BLaER1 (cell line): Measurements from ENCODE around the gene FTCD.

Source experiments
- H3K27ac ChIP-seq: shearing (Covaris generic); formaldehyde crosslinking; 2 replicates; pipeline ENCODE4 v1.8.1; 2022
- H3K27me3 ChIP-seq: shearing (Covaris generic); formaldehyde crosslinking; 2 replicates; pipeline ENCODE4 v1.8.1; 2022
- H3K36me3 ChIP-seq: shearing (Covaris generic); formaldehyde crosslinking; 2 replicates; pipeline ENCODE4 v1.8.1; 2022
- H3K4me1 ChIP-seq: shearing (Covaris generic); formaldehyde crosslinking; 2 replicates; pipeline ENCODE4 v1.8.1; 2022
- H3K4me2 ChIP-seq: shearing (Covaris generic); formaldehyde crosslinking; 2 replicates; pipeline ENCODE4 v1.8.1; 2022
- H3K4me3 ChIP-seq: shearing (Covaris generic); formaldehyde crosslinking; 2 replicates; pipeline ENCODE4 v1.8.1; 2022
- H3K9ac ChIP-seq: shearing (Covaris generic); formaldehyde crosslinking; 2 replicates; pipeline ENCODE4 v1.8.1; 2022
- H3K9me3 ChIP-seq: shearing (Covaris generic); formaldehyde crosslinking; 2 replicates; pipeline ENCODE4 v1.8.1; 2022
- H4K20me1 ChIP-seq: shearing (Covaris generic); formaldehyde crosslinking; 2 replicates; pipeline ENCODE4 v1.8.1; 2022
- Cebpa-rat ChIP-seq: shearing (Covaris generic); IDR thresholded peaks from 2 replicates; pipeline ENCODE4 v1.8.1; 2022

Gene FTCD

DNA sequence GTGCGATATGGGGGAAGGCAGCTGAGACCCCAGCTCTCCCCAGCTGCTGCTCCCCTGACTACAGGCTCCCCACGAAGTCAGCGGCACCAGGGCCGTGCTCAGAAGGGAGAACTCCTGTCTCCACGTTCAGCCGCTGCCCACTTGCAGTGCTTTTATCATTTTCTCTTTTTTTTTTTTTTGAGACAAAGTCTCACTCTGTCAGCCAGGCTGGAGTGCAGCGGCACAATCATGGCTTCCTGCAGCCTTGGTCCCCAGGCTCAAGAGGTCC lies 933 bp upstream of the FTCD start:
- no peak overlapping the region for H3K27ac ChIP-seq
- no peaks in the 10 kb centered on the region for H3K4me1 ChIP-seq
- H4K20me1 ChIP-seq = no peaks in the 10 kb centered on the region
- no peak for TF ChIP-seq Cebpa-rat
- H3K36me3 ChIP-seq = peaks cover 4% of the 10 kb centered on the region
- H3K27me3 ChIP-seq = no peaks in the 10 kb centered on the region
- no peak overlapping the region for H3K9ac ChIP-seq
- H3K4me3 ChIP-seq = no peak overlapping the region
- no peak overlapping the region for H3K4me2 ChIP-seq
- peaks cover 4% of the 10 kb centered on the region for H3K9me3 ChIP-seq

GRCh38 chr21:46154955-46155513 lies 345 bp downstream of the FTCD start:
- Histone ChIP-seq H3K4me2 (no peak overlapping the region), H3K4me1 (no peaks in the 10 kb centered on the region), H3K27ac (no peak overlapping the region), H3K36me3 (no peaks in the 10 kb centered on the region), H3K9ac (no peak overlapping the region), H4K20me1 (no peaks in the 10 kb centered on the region), H3K4me3 (no peak overlapping the region), H3K27me3 (no peaks in the 10 kb centered on the region), H3K9me3 (no peaks in the 10 kb centered on the region)
- no peak for TF ChIP-seq Cebpa-rat

DNA sequence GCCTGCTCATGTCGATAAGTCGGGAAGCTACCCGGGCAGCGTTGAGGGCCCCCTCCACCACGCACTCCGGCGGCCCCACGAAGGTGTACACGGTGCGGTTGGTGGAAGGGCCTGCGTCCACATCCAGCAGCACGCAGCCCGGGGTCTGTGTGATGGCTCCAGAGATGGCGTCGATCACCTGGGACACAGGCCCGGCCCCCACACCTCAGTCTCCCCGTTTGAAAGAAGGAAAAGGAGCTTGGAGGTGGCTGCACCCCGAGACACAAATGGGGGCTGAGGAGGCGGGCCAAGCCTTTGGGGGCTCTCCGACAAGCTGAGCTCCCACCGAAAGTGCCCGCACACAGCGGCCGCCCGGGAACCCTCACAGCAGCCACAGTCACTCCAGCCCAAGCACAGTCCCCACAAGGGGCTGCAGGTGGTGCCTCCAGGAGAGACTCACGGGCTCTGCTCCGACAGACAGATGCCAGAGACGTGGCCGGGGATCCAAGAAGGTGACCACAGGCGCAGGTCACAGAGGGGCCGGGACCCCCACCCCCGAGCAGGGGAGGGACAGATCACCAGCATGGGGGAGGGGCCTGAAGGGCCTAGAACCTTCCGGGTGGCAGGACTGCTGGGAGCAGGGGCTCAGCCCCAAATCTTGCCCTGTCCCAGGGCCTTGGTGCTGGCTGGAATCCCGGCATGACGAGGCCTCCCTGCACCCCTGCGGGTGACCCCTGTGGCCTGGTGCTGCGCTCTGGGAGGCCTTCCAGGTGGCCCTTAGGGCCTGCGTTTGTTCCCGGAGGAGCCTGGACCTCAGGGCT lies 1.0 kb downstream of the FTCD start:
- H3K4me1 ChIP-seq = no peaks in the 10 kb centered on the region
- H3K4me3 ChIP-seq = no peak overlapping the region
- no peaks in the 10 kb centered on the region for H3K36me3 ChIP-seq
- H4K20me1 ChIP-seq = no peaks in the 10 kb centered on the region
- H3K9ac ChIP-seq = no peak overlapping the region
- no peak overlapping the region for H3K4me2 ChIP-seq
- no peak overlapping the region for H3K27ac ChIP-seq
- TF ChIP-seq Cebpa-rat = no peak
- H3K27me3 ChIP-seq = no peaks in the 10 kb centered on the region
- no peaks in the 10 kb centered on the region for H3K9me3 ChIP-seq

GRCh38 chr21:46153247-46154154 lies 1.9 kb downstream of the FTCD start:
- no peaks in the 10 kb centered on the region for H3K36me3 ChIP-seq
- no peak overlapping the region for H3K27ac ChIP-seq
- no peaks in the 10 kb centered on the region for H3K4me1 ChIP-seq
- H3K4me3 ChIP-seq = no peak overlapping the region
- TF ChIP-seq Cebpa-rat = no peak
- H4K20me1 ChIP-seq = no peaks in the 10 kb centered on the region
- no peaks in the 10 kb centered on the region for H3K27me3 ChIP-seq
- no peak overlapping the region for H3K4me2 ChIP-seq
- H3K9ac ChIP-seq = no peak overlapping the region
- H3K9me3 ChIP-seq = no peaks in the 10 kb centered on the region

DNA sequence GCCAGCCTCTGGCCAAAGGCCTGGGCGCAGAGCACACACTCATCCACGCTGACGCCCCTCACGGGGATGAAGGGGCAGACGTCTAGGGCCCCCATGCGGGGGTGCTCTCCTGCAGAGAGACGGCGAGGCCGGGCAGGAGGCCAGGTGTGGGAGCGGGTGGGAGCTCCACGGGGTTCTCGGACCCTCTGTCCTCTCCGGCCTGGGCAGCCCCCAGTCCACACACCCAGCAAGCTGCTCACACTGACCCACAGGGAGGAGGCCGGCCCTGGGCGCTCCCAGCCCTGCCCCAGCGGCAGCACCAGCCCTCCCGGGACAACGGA lies 2.5 kb downstream of the FTCD start:
- Histone ChIP-seq H3K27me3 (no peaks in the 10 kb centered on the region), H3K36me3 (no peaks in the 10 kb centered on the region), H3K27ac (no peak overlapping the region)

GRCh38 chr21:46151989-46152926 lies 3.1 kb downstream of the FTCD start:
- Histone ChIP-seq H3K9me3 (no peaks in the 10 kb centered on the region), H3K9ac (no peak overlapping the region)

More for the DNA sequence above, 2.5 kb downstream of the FTCD start:
- Histone ChIP-seq H4K20me1 (no peaks in the 10 kb centered on the region), H3K9me3 (no peaks in the 10 kb centered on the region), H3K4me2 (no peak overlapping the region), H3K4me1 (no peaks in the 10 kb centered on the region), H3K4me3 (no peak overlapping the region), H3K9ac (no peak overlapping the region)
- TF ChIP-seq Cebpa-rat = no peak

DNA sequence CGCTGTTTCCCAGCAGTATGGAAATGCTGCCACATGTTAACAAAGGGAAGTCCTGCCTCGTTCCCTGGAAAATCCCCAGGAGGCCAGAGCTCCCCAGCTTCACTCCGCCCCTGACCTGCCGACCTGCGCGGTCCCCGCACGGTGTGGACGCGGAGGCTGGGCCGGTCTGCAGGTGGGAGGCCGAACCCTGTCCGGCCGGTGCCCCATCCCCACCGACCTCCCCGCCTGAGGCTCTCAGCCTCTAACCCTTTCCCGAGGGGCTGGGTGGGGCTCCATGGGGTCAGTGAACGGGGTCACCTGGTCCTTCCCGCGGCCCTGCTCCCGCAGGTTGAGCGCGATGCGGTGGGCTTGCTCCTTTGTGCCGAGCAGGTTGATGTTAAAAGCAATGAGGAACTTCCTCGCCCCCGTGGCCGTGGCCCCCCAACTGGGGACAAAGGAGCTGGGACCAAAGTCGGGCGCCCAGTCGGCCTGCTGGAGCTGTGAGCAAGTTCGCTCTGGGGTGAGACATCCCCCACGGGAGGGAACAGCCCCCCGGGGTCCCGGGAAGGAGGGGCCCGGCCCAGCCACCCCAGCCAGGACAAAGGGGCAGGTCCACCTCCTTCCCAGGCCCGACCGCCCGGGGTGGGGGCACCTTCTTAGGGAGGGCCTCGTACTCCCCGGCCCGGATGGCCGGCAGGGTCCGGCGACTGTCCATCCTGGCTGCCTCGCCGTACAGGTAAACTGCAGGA lies 4.0 kb downstream of the FTCD start:
- H3K27ac ChIP-seq = no peak overlapping the region
- H3K9me3 ChIP-seq = no peaks in the 10 kb centered on the region
- no peak overlapping the region for H3K4me3 ChIP-seq
- H3K9ac ChIP-seq = no peak overlapping the region
- TF ChIP-seq Cebpa-rat = no peak
- peaks cover 9% of the 10 kb centered on the region for H3K4me1 ChIP-seq
- no peaks in the 10 kb centered on the region for H4K20me1 ChIP-seq
- H3K27me3 ChIP-seq = no peaks in the 10 kb centered on the region
- H3K36me3 ChIP-seq = no peaks in the 10 kb centered on the region
- H3K4me2 ChIP-seq = no peak overlapping the region

More at GRCh38 chr21:46151989-46152926, 3.1 kb downstream of the FTCD start:
- H3K27me3 ChIP-seq = no peaks in the 10 kb centered on the region
- H3K4me1 ChIP-seq = peaks cover under 1% of the 10 kb centered on the region
- H3K36me3 ChIP-seq = no peaks in the 10 kb centered on the region
- no peaks in the 10 kb centered on the region for H4K20me1 ChIP-seq
- no peak overlapping the region for H3K4me2 ChIP-seq
- H3K4me3 ChIP-seq = no peak overlapping the region
- TF ChIP-seq Cebpa-rat = no peak
- no peak overlapping the region for H3K27ac ChIP-seq

- no peaks in the 10 kb centered on the region for H4K20me1 ChIP-seq
- peaks cover 17% of the 10 kb centered on the region for H3K4me1 ChIP-seq
- H3K4me3 ChIP-seq = no peak overlapping the region
- no peak for TF ChIP-seq Cebpa-rat
- H3K27ac ChIP-seq = no peak overlapping the region
- no peaks in the 10 kb centered on the region for H3K27me3 ChIP-seq
- no peak overlapping the region for H3K9ac ChIP-seq
- H3K9me3 ChIP-seq = no peaks in the 10 kb centered on the region
- no peak overlapping the region for H3K4me2 ChIP-seq
- no peaks in the 10 kb centered on the region for H3K36me3 ChIP-seq
These were observed 4.8 kb downstream of the FTCD start for GRCh38 chr21:46150491-46151121.

GRCh38 chr21:46150073-46150472 lies 5.3 kb downstream of the FTCD start:
- Histone ChIP-seq H3K4me2 (no peak overlapping the region), H3K4me3 (no peak overlapping the region), H4K20me1 (no peaks in the 10 kb centered on the region), H3K9ac (no peak overlapping the region), H3K27me3 (no peaks in the 10 kb centered on the region), H3K4me1 (peaks cover 20% of the 10 kb centered on the region), H3K9me3 (no peaks in the 10 kb centered on the region), H3K27ac (no peak overlapping the region), H3K36me3 (no peaks in the 10 kb centered on the region)
- no peak for TF ChIP-seq Cebpa-rat
